ENCODE measurements around the gene ZNF197.
"Not testable (repeated sequence)": the region's sequence is repeated elsewhere in the genome, so short reads cannot be mapped to it uniquely, and the experiment has no call there.

- not testable (repeated sequence) for TF ChIP-seq CTCF (conservative IDR thresholded peaks at IDR 0.05; ENCODE audit: low read depth, low read length); EZH2 (IDR thresholded peaks at IDR 0.05; ENCODE audit: borderline replicate concordance, low read depth, low read length, poor library complexity, severe bottlenecking)
Observed at GRCh38 chr3:44578924-44579515, 45.8 kb upstream of the ZNF197 start.

Measured in A673 (cell line).